HEK293 (cell line): ENCODE data around the gene SMC5.

Experiments
- CTCF ChIP-seq: fragments of 450-650 bp; formaldehyde crosslinking; IDR thresholded peaks from 2 replicates; pipeline ENCODE4 v1.5.1; 2016; ENCODE audit warnings: missing biosample characterization, missing genetic modification characterization
- GFI1B ChIP-seq: fragments of 450-650 bp; formaldehyde crosslinking; IDR thresholded peaks from 2 replicates; pipeline ENCODE4 v1.5.1; 2016; ENCODE audit warnings: missing biosample characterization, missing genetic modification characterization
- ZNF639 ChIP-seq: fragments of 450-650 bp; formaldehyde crosslinking; IDR thresholded peaks from 2 replicates; pipeline ENCODE4 v1.5.1; 2016; ENCODE audit warnings: missing biosample characterization, missing genetic modification characterization

- TF ChIP-seq CTCF (tag by site-specific recombination) = no peak
- TF ChIP-seq GFI1B (tag by site-specific recombination) = no peak
- TF ChIP-seq ZNF639 = no peak
Measured at GRCh38 chr9:70257991-70258691, 637 bp upstream of the SMC5 start.
